ENCODE measurements around the gene TMEM109.

TMEM109 gene

DNA sequence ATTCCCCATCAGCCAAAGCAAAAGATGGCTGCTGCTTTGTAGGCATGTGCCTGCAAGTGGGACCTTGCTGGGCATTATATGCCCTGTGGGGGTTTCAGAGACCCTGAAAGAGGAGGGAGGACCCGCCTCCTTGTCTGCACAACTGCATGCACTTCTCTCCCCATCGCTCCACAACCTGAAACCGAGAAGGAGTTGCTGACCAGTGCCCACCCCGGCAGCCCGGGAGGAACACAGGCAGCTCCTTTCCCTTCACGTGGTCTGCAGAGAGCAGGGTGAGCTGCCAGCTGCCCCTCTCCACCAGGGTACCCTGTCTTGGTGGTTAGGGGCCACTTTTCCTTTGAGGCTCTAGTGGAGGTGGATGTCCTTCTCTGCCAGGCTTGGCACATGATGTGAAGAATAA, 8.9 kb downstream of the TMEM109 start:
- H3K4me3 ChIP-seq (replicated peaks; ENCODE audit: low read depth, low read length), result no peak overlapping the region
- DNase-seq (ENCODE audit: extremely low read depth, low read depth), result no peak
- TF ChIP-seq, protein P1, sequence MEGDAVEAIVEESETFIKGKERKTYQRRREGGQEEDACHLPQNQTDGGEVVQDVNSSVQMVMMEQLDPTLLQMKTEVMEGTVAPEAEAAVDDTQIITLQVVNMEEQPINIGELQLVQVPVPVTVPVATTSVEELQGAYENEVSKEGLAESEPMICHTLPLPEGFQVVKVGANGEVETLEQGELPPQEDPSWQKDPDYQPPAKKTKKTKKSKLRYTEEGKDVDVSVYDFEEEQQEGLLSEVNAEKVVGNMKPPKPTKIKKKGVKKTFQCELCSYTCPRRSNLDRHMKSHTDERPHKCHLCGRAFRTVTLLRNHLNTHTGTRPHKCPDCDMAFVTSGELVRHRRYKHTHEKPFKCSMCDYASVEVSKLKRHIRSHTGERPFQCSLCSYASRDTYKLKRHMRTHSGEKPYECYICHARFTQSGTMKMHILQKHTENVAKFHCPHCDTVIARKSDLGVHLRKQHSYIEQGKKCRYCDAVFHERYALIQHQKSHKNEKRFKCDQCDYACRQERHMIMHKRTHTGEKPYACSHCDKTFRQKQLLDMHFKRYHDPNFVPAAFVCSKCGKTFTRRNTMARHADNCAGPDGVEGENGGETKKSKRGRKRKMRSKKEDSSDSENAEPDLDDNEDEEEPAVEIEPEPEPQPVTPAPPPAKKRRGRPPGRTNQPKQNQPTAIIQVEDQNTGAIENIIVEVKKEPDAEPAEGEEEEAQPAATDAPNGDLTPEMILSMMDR (IDR thresholded peaks at IDR 0.05; ENCODE audit: low read depth, low read length, missing control alignments), result no peak

DNA sequence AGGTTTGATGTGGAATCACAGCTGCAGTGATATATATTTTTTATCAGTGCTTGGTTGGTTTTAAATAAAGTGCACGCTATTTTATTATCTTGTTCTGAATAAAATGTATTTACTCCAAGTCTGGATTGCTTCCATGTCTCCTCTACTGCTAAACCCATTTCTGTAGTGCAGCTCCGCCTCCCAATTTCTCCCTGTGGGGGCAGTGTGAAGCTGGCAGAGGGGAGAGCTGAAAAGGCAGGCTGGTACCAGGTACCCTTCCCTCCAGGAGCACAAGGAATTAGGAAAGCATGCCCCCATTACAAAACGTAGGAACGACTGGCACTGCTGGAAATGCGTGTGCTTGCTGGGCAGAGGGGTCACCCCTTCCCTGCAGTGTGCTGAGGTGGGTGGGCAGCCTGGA, 9.4 kb downstream of the TMEM109 start:
- TF ChIP-seq, protein P1 (IDR thresholded peaks at IDR 0.05; ENCODE audit: low read depth, low read length, missing control alignments), result no peak
- no peak overlapping the region for H3K4me3 ChIP-seq (replicated peaks; ENCODE audit: low read depth, low read length)
- no peak for DNase-seq (ENCODE audit: extremely low read depth, low read depth)

DNA sequence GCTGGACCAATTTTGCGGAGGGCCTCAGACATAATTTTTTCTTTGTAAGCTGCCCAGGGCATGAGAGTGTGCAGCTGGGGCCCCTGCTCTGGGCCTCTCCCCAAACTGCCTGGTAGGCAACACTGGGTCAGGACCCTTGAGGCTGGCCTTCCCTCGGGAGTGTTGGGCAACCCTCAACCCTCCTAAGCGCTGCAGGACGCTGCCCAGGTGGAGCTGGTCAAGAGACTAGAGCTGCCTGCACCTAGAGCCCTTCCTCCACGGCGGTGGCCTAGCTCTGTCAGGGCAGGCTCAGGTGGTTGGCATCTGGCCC, 9.8 kb downstream of the TMEM109 start:
- peak overlapping the region; percentile 75 for H3K4me3 ChIP-seq (replicated peaks; ENCODE audit: low read depth, low read length)
- DNase-seq (ENCODE audit: extremely low read depth, low read depth), result no peak
- TF ChIP-seq, protein P1 (IDR thresholded peaks at IDR 0.05; ENCODE audit: low read depth, low read length, missing control alignments), result no peak

DNA sequence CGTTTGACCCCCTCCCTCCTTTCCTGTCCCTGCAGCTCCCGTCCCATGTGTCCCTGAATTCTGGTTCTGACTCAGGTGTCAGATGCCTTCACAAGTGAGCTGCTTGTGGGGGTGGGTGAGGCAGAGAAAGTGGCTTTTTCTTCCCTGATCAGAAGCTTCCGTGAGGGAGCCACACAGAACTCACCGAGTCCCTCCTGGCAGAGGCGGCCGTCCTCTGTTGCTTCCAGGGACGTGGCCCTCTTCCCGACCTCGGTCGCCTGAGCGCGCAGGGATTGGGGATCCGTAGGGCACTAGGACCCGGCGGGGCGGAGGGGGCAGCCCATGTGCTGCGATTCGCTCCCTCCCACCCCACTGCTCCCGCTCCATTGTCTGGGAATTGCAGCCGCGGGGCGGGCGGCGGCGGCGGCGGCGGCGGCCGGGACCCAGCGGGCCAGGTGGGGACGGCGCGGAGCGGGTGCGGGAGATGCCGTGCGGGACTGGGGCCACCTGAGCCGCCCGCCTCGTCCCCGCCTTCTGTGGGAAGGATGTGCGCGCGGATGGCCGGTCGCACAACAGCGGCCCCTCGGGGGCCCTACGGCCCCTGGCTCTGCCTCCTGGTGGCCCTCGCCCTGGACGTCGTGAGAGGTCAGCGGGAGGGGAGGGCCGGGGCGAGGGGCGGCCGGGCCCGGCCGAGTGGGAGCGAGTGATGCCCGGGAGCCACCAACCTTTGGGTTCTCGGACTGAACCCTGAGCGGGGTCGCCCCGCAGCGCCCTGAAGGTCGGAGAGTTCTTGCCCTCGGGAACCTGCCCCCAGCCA, 10.3 kb downstream of the TMEM109 start, which contains the start of gene TMEM132A:
TSS of gene TMEM132A (plus strand) at position 351 of the 796 bp plus-strand sequence. CDS start at position 525, 174 bp downstream.
- TF ChIP-seq, protein P1 (IDR thresholded peaks at IDR 0.05; ENCODE audit: low read depth, low read length, missing control alignments), result no peak
- H3K4me3 ChIP-seq (replicated peaks; ENCODE audit: low read depth, low read length), result peak within 1 kb of the TSS; percentile 75
- DNase-seq (ENCODE audit: extremely low read depth, low read depth), result peak; percentile 29

DNA sequence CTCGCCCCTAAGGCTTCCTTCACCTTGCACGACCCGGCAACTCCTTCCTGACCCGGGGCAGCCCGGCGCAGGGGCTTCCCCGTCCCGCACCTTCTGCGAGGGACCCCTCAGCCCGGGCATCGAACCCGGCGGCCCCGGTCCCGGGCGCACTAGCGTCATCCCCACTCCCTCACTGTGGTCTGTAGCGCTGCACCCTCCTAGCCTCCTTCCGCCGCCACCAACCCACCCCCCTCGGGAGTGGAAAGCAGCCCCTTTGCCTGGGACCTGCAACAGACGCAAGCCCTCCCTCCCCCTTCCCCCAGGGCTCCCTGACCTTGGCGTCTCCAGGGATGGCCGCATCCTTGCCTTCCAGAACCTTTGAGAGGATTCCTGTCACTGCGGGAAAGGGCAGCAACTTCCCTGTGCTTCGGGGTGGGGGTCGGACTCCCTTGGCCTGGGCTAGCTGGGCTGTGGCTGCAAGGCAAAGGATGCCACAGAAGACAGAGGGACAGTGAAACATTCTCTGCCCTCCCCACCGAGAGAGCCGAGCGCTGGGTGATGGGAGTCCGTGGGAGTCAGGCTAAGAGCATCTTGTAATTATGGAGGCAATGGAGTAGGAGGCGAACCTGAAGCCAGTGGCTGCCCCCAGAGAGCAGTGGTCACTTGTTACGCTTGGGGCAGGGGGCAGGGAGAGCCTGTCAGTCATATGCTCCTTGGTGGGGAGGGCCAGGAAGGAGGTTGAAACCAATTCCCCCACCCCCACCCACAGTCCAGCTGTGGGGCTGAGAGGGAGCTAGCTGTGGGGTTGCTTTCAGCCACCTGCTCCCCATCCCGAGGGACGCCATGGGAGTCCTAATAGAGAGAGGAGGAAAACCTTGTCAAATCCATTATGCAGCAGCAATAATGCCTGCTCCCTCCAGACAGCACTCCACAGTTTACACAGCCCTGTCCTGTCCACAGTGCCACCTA, 11.2 kb downstream of the TMEM109 start:
- DNase-seq (ENCODE audit: extremely low read depth, low read depth), result no peak
- peak overlapping the region; percentile 75 for H3K4me3 ChIP-seq (replicated peaks; ENCODE audit: low read depth, low read length)
- TF ChIP-seq, protein P1 (IDR thresholded peaks at IDR 0.05; ENCODE audit: low read depth, low read length, missing control alignments), result no peak

DNA sequence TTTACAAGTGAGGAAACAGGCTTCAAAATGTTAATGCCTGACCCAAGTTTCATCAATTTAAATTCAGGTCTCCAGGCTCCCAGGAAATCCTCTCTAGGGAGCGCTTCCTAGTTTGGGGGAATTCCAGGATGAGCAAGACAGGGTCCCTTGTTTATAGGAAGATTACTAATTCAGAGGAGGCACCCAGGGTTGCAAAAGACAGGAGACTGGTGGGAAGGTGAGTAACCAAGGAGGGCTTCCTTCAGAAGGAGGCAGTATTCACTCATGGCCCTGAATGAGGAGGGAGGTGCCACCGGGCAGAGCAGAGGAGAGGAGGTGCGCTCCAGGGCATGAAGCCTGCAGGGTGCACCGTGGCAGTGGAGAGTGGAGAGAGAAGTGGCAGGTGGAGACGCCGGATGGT, 11.9 kb downstream of the TMEM109 start:
- TF ChIP-seq, protein P1 (IDR thresholded peaks at IDR 0.05; ENCODE audit: low read depth, low read length, missing control alignments), result no peak
- peak overlapping the region; percentile 75 for H3K4me3 ChIP-seq (replicated peaks; ENCODE audit: low read depth, low read length)

More for the DNA sequence above, 11.9 kb downstream of the TMEM109 start:
- DNase-seq (ENCODE audit: extremely low read depth, low read depth), result no peak

Measured in HFF-Myc (cell line).